Activated T-helper 2 cell treated with anti-CD3 and anti-CD28 coated beads, Interferon-gamma antibody, Interleukin-2, Interleukin-4, amounts not matched to agents 10 μg/mL and 5 μg/mL and 100 μg/mL, durations not matched to agents 14 hours and 24 hours and 36 hours (primary cell): ENCODE results near the gene TSEN54. TPM values are rescaled to one million over a fixed set of nuclear protein-coding genes. Genes with fewer than 3 reads are reported as not detected.

Experiments
- DNase-seq: peaks from one replicate; pipeline ENCODE4 v3.0.0; 2021; ENCODE audit warnings: low spot score
- H3K27ac Mint-ChIP-seq: one replicate; pipeline ENCODE4 v1.8.0; 2021; ENCODE audit warnings: mixed read lengths
- H3K27me3 Mint-ChIP-seq: one replicate; pipeline ENCODE4 v1.8.0; 2021; ENCODE audit warnings: low read depth, mixed read lengths
- H3K36me3 Mint-ChIP-seq: one replicate; pipeline ENCODE4 v1.8.0; 2021; ENCODE audit warnings: low read depth, mixed read lengths
- H3K4me1 Mint-ChIP-seq: one replicate; pipeline ENCODE4 v1.8.0; 2021; ENCODE audit warnings: low read depth, mixed read lengths
- H3K4me3 Mint-ChIP-seq: one replicate; pipeline ENCODE4 v1.8.0; 2021; ENCODE audit warnings: low read depth, mild to moderate bottlenecking, moderate library complexity, mixed read lengths
- H3K9me3 Mint-ChIP-seq: one replicate; pipeline ENCODE4 v1.8.0; 2021; ENCODE audit warnings: mixed read lengths
- intact Hi-C: fragments of 100-400 bp; cut with micrococcal nuclease; formaldehyde crosslinking; loops from one replicate; pipeline ENCODE4 v1.15.1; 2023
- total RNA-seq: library from RNA; stranded (reverse); gene quantifications from 2 replicates; pipeline ENCODE4 v1.2.3, GENCODE V29; 2022

The TSEN54 gene
- total RNA-seq, 1 donor from 2014 or later = 78.2 TPM

DNA sequence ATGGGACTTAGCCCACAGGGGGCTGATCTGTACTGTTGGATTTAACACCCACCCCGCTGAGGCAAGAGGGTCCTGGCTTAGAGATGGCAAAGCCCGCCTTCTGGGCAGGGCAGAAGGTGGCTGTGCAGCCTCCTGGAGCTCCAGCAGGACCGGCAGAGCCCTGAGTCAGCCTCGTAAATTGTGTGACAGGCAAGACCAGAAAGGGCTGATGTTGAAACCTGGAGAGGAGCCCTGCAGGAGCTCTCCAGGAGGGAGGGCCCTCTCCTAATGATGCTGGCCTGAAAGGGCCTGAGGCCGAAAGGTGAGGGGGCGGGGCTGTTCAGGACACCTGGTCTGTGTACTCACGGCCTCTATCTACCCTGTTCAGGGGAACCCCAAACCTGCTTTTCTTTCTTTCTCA lies 48.7 kb downstream of the TSEN54 start:
- Mint-ChIP-seq H3K9me3 (no peaks in the 10 kb centered on the region), H3K4me1 (no peaks in the 10 kb centered on the region), H3K36me3 (no peaks in the 10 kb centered on the region), H3K27ac (no peak overlapping the region), H3K27me3 (no peaks in the 10 kb centered on the region), H3K4me3 (no peak overlapping the region)
- intact Hi-C loops = no loop called here
- no peak for DNase-seq

DNA sequence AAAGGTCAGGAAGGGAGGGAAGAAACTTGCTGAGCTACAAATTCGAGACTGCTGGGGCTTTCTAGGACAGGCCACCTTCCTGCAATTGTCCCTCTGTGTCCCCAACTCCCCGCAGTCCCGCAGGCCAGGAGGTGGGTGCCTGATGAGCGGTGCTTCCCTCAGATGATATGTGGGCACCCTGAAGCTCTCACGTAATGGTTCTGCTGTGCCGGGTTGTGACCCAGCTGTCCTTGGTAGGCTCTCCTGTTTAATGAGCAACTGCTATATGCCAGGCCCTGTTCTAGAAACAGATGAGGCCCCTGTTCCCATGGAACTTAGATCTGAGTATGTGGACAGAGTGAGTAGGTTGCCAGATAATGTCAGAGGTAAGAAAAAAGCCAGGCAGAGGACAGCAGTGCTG lies 49.3 kb downstream of the TSEN54 start:
- no peaks in the 10 kb centered on the region for H3K36me3 Mint-ChIP-seq

DNA sequence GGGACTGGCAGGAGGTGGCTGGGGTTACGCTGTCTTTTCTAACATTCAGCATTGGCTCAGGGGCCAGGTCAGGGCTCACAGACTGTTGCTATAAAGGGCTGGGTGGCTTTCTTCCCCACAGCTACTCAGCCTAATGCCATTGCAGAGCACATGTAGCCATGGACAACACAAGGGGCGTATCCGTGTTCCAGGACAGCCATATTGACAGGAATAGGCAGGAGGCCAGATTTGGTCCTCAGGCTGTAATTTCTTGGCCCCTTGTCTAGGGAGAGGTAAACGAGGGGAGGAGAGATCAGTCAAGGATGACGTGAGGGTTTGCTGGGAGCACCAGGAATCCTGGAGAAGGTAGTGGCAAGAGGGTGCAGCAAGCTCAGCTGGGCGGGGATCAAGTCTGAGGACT lies 50.1 kb downstream of the TSEN54 start:
- intact Hi-C loops = no loop called here
- DNase-seq = no peak
- H3K36me3 Mint-ChIP-seq = no peaks in the 10 kb centered on the region
- no peak overlapping the region for H3K27ac Mint-ChIP-seq
- H3K4me1 Mint-ChIP-seq = peaks cover 3% of the 10 kb centered on the region
- H3K4me3 Mint-ChIP-seq = no peak overlapping the region
- no peaks in the 10 kb centered on the region for H3K27me3 Mint-ChIP-seq
- H3K9me3 Mint-ChIP-seq = no peaks in the 10 kb centered on the region

More for the DNA sequence above, 49.3 kb downstream of the TSEN54 start:
- DNase-seq = no peak
- Mint-ChIP-seq H3K9me3 (no peaks in the 10 kb centered on the region), H3K27me3 (no peaks in the 10 kb centered on the region), H3K4me3 (no peak overlapping the region), H3K4me1 (no peaks in the 10 kb centered on the region), H3K27ac (no peak overlapping the region)
- intact Hi-C loops = no loop called here

DNA sequence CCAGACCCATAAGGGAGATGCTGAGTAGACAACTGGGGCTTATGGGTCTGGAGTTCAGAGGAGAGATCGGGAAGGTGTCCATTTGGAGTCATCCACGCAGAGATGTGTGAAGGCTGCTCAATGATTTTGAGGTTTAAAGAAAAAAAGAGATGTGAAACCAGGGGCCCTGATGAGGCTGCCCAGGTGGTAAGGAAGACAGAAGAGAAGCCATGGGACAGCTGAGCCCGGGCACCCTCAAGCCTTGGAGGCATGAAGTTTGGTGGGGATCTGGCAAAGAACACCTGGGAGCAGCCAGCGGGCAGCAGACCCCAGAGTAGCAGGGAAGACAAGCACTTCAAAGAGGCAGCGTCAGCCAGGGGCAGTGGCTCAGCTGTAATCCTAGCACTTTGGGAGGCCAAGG lies 50.5 kb downstream of the TSEN54 start:
- H3K4me3 Mint-ChIP-seq = no peak overlapping the region
- H3K4me1 Mint-ChIP-seq = peaks cover 3% of the 10 kb centered on the region
- no peaks in the 10 kb centered on the region for H3K27me3 Mint-ChIP-seq
- H3K27ac Mint-ChIP-seq = no peak overlapping the region
- H3K36me3 Mint-ChIP-seq = no peaks in the 10 kb centered on the region
- intact Hi-C loops = no loop called here
- DNase-seq = no peak
- H3K9me3 Mint-ChIP-seq = no peaks in the 10 kb centered on the region

DNA sequence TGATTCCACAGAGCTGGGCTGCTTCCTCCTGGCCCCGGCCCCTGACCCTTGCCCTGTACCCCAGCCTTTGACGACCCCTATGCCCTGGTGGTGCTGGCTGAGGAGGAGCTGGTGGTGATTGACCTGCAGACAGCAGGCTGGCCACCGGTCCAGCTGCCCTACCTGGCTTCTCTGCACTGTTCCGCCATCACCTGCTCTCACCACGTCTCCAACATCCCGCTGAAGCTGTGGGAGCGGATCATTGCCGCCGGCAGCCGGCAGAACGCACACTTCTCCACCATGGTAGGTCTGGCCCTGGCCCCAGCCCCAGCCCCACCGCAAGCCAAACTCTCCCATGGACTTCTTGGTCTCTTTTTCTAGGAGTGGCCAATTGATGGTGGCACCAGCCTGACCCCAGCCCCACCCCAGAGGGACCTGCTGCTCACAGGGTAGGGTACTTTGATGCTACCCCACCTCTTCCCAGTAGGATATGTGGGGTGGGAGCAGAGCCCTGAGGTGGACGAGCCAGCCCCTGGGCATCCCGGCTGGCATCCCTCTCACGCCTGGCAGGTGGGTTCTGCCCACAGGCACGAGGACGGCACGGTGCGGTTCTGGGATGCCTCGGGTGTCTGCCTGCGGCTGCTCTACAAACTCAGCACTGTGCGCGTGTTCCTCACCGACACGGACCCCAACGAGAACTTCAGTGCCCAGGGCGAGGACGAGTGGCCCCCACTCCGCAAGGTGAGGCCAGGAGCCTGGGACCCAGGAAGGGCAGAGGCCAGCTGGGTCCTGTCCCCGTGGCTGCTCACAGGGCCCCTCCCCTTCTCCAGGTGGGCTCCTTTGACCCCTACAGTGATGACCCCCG lies 52.3 kb downstream of the TSEN54 start:
- intact Hi-C loops = no loop called here
- peaks cover 3% of the 10 kb centered on the region for H3K4me1 Mint-ChIP-seq
- DNase-seq = no peak
- no peak overlapping the region for H3K4me3 Mint-ChIP-seq
- H3K27ac Mint-ChIP-seq = no peak overlapping the region
- H3K9me3 Mint-ChIP-seq = no peaks in the 10 kb centered on the region
- H3K36me3 Mint-ChIP-seq = no peaks in the 10 kb centered on the region
- H3K27me3 Mint-ChIP-seq = no peaks in the 10 kb centered on the region

DNA sequence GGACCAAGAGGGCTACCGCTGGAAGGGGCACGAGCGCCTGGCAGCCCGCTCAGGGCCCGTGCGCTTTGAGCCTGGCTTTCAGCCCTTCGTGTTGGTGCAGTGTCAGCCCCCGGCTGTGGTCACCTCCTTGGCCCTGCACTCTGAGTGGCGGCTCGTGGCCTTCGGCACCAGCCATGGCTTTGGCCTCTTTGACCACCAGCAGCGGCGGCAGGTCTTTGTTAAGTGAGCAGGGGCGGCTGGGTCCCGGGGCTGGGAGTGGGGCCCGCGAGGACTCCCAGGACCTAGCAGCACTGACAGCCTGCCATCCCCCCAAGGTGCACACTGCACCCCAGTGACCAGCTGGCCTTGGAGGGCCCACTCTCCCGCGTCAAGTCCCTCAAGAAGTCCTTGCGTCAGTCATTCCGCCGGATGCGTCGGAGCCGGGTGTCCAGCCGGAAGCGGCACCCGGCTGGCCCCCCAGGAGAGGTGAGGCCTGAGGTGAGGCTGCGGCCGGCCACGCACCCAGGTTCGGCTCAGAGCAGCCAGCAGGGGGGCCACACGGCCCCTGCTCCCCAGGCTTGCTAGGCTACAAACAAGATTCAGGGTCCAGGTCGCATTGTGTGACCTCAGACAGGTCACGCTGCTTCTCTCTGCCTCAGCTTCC lies 53.8 kb downstream of the TSEN54 start:
- Mint-ChIP-seq H3K27me3 (no peaks in the 10 kb centered on the region), H3K4me3 (no peak overlapping the region)
- intact Hi-C loops = no loop called here

DNA sequence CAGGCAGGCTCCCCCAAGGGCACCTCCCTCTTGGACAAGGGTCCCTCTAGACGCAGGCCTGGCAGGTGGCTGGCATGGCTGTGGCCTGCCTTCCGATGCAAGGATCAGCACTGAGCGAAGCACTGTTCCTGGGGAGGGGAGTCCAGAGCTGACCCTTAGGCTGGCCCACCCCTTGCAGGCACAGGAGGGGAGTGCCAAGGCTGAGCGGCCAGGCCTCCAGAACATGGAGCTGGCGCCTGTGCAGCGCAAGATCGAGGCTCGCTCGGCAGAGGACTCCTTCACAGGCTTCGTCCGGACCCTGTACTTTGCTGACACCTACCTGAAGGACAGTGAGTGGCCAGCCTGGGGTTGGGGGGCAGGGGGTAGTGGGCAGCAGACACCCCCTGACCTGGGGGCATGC lies 54.4 kb downstream of the TSEN54 start:
- Mint-ChIP-seq H3K27ac (peak overlapping the region; percentile 70), H3K9me3 (no peaks in the 10 kb centered on the region), H3K27me3 (no peaks in the 10 kb centered on the region), H3K36me3 (no peaks in the 10 kb centered on the region), H3K4me3 (no peak overlapping the region), H3K4me1 (peaks cover 3% of the 10 kb centered on the region)
- intact Hi-C loops = no loop called here
- DNase-seq = no peak

More for the DNA sequence above, 53.8 kb downstream of the TSEN54 start:
- no peak for DNase-seq
- Mint-ChIP-seq H3K36me3 (no peaks in the 10 kb centered on the region), H3K27ac (no peak overlapping the region), H3K4me1 (peaks cover 3% of the 10 kb centered on the region), H3K9me3 (no peaks in the 10 kb centered on the region)

DNA sequence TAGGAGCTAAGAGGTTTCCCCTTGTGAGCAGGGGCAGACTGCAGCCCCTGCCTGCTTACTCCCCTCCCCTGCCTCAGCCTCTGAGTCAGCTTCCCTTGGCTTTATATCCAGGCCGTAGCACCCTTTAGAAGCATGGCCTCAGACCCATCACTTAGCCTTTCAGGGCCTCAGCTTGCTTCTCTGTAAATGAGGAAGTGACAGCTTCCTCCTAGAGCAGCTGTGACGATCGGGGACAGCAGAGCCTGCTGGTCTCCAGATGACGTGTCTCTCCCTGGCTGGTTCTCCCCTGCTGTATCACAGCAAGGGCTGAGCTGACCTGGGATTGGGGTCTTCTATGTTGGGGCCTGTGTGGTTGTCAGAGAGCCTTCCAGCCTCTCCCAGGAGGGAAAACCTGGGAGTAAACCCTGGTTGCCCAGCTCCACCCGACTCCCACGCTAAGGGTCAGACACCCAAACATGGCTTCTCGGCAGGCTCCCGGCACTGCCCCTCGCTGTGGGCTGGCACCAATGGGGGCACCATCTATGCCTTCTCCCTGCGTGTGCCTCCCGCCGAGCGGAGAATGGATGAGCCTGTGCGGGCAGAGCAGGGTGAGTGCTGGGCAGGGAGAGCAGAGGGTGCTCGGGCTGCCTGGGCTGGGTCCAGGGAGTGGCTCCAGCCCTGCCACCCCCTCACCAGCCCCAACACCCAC lies 55.0 kb downstream of the TSEN54 start:
- no peaks in the 10 kb centered on the region for H3K27me3 Mint-ChIP-seq
- intact Hi-C loops = no loop called here

DNA sequence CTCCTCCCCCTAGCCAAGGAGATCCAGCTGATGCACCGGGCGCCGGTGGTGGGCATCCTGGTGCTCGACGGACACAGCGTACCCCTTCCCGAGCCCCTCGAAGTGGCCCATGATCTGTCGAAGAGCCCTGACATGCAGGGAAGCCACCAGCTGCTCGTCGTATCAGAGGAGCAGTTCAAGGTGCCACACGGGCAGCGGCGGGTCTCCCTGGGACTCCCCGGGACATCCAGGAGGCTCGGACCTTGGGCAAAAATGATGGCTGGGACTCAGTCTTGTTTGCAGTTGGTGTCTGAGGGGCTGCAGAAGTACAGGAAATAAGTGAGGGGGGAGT lies 55.5 kb downstream of the TSEN54 start:
- DNase-seq = no peak
- Mint-ChIP-seq H3K4me1 (peaks cover 3% of the 10 kb centered on the region), H3K4me3 (no peak overlapping the region), H3K27ac (no peak overlapping the region), H3K27me3 (no peaks in the 10 kb centered on the region), H3K36me3 (no peaks in the 10 kb centered on the region), H3K9me3 (no peaks in the 10 kb centered on the region)
- intact Hi-C loops = no loop called here

More for the DNA sequence above, 55.0 kb downstream of the TSEN54 start:
- H3K9me3 Mint-ChIP-seq = no peaks in the 10 kb centered on the region
- peak; percentile 42 for DNase-seq
- peaks cover 3% of the 10 kb centered on the region for H3K4me1 Mint-ChIP-seq
- H3K27ac Mint-ChIP-seq = peak overlapping the region; percentile 70
- H3K4me3 Mint-ChIP-seq = no peak overlapping the region
- H3K36me3 Mint-ChIP-seq = no peaks in the 10 kb centered on the region

DNA sequence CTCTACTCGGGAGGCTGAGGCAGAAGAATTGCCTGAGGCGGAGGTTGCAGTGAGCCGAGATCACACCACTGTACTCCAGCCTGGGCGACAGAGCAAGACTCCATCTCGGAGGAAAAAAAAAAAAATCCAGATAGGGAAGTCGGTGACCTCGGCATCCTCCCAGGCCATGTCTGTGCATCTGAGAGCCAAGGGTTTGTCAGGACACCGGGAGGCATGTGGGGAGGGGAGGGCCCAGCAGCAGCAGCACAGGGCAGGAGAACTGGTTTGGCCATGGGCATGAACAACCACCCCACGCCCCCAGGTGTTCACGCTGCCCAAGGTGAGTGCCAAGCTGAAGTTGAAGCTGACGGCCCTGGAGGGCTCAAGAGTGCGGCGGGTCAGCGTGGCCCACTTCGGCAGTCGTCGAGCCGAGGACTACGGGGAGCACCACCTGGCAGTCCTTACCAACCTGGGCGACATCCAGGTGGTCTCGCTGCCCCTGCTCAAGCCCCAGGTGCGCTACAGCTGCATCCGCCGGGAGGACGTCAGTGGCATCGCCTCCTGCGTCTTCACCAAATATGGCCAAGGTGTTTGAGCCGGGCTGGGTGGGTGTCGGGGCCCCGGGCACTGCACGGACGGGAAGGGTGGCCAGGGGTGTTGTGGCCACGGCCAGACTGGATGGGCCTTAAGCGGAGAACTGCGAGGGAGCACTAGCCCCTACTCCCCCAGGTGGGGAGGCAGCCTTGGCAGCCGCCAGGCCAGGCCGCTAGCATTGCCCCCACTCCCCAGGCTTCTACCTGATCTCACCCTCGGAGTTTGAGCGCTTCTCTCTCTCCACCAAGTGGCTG lies 56.6 kb downstream of the TSEN54 start:
- DNase-seq = no peak
- no peaks in the 10 kb centered on the region for H3K9me3 Mint-ChIP-seq
- H3K27ac Mint-ChIP-seq = no peak overlapping the region
- H3K27me3 Mint-ChIP-seq = no peaks in the 10 kb centered on the region
- intact Hi-C loops = no loop called here
- H3K36me3 Mint-ChIP-seq = no peaks in the 10 kb centered on the region
- H3K4me3 Mint-ChIP-seq = no peak overlapping the region
- peaks cover 3% of the 10 kb centered on the region for H3K4me1 Mint-ChIP-seq

DNA sequence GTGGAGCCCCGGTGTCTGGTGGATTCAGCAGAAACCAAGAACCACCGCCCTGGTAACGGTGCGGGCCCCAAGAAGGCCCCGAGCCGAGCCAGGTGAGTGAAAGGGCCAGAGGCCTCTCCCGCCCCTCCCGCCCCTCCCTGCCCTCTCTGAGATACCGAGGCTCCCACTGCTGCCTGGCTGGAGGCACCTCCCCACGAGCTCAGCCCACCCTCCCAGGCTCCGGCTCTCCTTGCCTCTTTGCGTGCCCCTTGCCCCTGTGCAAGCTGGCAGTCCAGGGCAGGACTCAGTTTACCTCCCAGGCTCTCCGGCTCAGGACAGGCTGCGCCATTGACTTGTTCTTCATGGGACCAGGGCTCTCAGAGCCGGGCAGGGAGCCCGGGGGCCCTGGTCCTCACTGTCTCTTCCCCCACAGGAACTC lies 57.2 kb downstream of the TSEN54 start:
- H3K9me3 Mint-ChIP-seq = no peaks in the 10 kb centered on the region
- intact Hi-C loops = no loop called here
- H3K4me3 Mint-ChIP-seq = no peak overlapping the region
- H3K36me3 Mint-ChIP-seq = no peaks in the 10 kb centered on the region
- H3K27ac Mint-ChIP-seq = no peak overlapping the region
- DNase-seq = no peak
- H3K4me1 Mint-ChIP-seq = peaks cover 3% of the 10 kb centered on the region
- H3K27me3 Mint-ChIP-seq = no peaks in the 10 kb centered on the region

DNA sequence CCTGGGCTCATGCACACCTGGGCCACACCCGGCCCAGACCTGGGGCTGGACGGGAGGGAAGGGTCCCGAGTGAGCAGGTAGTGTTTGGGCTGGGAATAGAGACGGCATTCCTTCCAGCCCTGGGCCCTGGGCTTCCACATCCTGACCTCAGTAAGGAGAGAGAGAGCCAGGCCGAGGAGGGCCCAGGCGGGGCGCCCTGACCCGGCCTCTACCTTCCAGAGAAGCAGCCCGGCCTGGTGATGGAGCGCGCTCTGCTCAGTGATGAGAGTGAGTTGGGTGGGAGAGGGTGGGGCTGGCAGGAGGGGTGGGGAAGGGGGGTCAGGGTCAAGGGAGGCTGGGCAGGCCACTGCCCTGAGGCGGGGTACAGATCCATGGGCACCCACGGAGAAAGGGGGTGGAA lies 57.7 kb downstream of the TSEN54 start:
- Mint-ChIP-seq H3K9me3 (no peaks in the 10 kb centered on the region), H3K27me3 (no peaks in the 10 kb centered on the region), H3K36me3 (no peaks in the 10 kb centered on the region), H3K27ac (no peak overlapping the region), H3K4me3 (no peak overlapping the region), H3K4me1 (peaks cover 3% of the 10 kb centered on the region)
- no peak for DNase-seq
- intact Hi-C loops = no loop called here
